Breast epithelium (tissue), 3 donors: ENCODE results near the gene C1R.

Experiments used
- POLR2A ChIP-seq: fragments of 450-650 bp; IDR thresholded peaks from one replicate; pipeline ENCODE4 v1.6.1; 2016; ENCODE audit warnings: antibody characterized with exemption, mild to moderate bottlenecking, moderate library complexity
- POLR2AphosphoS5 ChIP-seq, 3 donors: sonication (generic); formaldehyde crosslinking; IDR thresholded peaks; one replicate each; pipeline ENCODE4 v1.6.1; 2017; ENCODE audit warnings: antibody characterized with exemption in 3 of 3
- TF ChIP-seq, protein P1 (sequence below), 3 donors: fragments of 450-650 bp; IDR thresholded peaks; one replicate each; pipeline ENCODE4 v1.5.1; 2016 to 2017; ENCODE audit warnings: antibody characterized with exemption in 3 of 3, mild to moderate bottlenecking in 3 of 3, moderate library complexity in 3 of 3

GRCh38 chr12:7089196-7089871 lies 2.9 kb downstream of the C1R start:
- TF ChIP-seq, protein P1, sequence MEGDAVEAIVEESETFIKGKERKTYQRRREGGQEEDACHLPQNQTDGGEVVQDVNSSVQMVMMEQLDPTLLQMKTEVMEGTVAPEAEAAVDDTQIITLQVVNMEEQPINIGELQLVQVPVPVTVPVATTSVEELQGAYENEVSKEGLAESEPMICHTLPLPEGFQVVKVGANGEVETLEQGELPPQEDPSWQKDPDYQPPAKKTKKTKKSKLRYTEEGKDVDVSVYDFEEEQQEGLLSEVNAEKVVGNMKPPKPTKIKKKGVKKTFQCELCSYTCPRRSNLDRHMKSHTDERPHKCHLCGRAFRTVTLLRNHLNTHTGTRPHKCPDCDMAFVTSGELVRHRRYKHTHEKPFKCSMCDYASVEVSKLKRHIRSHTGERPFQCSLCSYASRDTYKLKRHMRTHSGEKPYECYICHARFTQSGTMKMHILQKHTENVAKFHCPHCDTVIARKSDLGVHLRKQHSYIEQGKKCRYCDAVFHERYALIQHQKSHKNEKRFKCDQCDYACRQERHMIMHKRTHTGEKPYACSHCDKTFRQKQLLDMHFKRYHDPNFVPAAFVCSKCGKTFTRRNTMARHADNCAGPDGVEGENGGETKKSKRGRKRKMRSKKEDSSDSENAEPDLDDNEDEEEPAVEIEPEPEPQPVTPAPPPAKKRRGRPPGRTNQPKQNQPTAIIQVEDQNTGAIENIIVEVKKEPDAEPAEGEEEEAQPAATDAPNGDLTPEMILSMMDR (IDR thresholded peaks at IDR 0.05): no peak
- TF ChIP-seq POLR2AphosphoS5 (IDR thresholded peaks at IDR 0.05) (no peak), POLR2A (no peak)
